Liver (tissue), 9 donors: ENCODE results near the gene KANK2. TPM values are rescaled to one million over a fixed set of nuclear protein-coding genes. Genes with fewer than 3 reads are reported as not detected.

ENCODE experiments used
- DNase-seq: peaks from one replicate; pipeline ENCODE4 v3.0.0-alpha.2; 2017; ENCODE audit warnings: low spot score
- H3K27ac ChIP-seq, 2 donors: one replicate each; pipeline ENCODE4 v1.7.0; 2013; ENCODE audit warnings: inconsistent platforms in 2 of 2, low read length in 2 of 2, control low read depth in 1 of 2, low read depth in 1 of 2, mild to moderate bottlenecking in 1 of 2
- H3K27me3 ChIP-seq, 4 donors: one replicate each; pipeline versions ENCODE4 v1.6.1 to v1.7.0; 2013; ENCODE audit warnings: low read length in 3 of 4, inconsistent platforms in 1 of 4, mild to moderate bottlenecking in 1 of 4, moderate library complexity in 1 of 4; ENCODE audit not compliant: control insufficient read depth in 4 of 4, insufficient read depth in 4 of 4
- H3K36me3 ChIP-seq, 4 donors: one replicate each; pipeline versions ENCODE4 v1.6.1 to v1.7.0; 2013; ENCODE audit warnings: low read length in 3 of 4, mild to moderate bottlenecking in 3 of 4, low read depth in 1 of 4, moderate library complexity in 1 of 4; ENCODE audit not compliant: control insufficient read depth in 4 of 4, insufficient read depth in 3 of 4
- H3K4me1 ChIP-seq, 4 donors: one replicate each; pipeline versions ENCODE4 v1.6.1 to v1.7.0; 2013; ENCODE audit warnings: low read length in 3 of 4, mild to moderate bottlenecking in 3 of 4, moderate library complexity in 1 of 4; ENCODE audit not compliant: control insufficient read depth in 4 of 4, insufficient read depth in 4 of 4
- H3K4me3 ChIP-seq, 3 donors: one replicate each; pipeline versions ENCODE4 v1.6.1 to v1.7.0; 2013; ENCODE audit warnings: low read length in 3 of 3, control low read depth in 1 of 3, low read depth in 1 of 3, mild to moderate bottlenecking in 1 of 3
- H3K9ac ChIP-seq, 2 donors: one replicate each; pipeline ENCODE4 v1.7.0; 2013; ENCODE audit warnings: low read length in 2 of 2, mild to moderate bottlenecking in 2 of 2, moderate library complexity in 2 of 2, control low read depth in 1 of 2, low read depth in 1 of 2
- H3K9me3 ChIP-seq, 4 donors: one replicate each; pipeline versions ENCODE4 v1.6.1 to v1.7.0; 2013; ENCODE audit warnings: low read length in 3 of 4; ENCODE audit not compliant: control insufficient read depth in 4 of 4
- EGR1 ChIP-seq, 2 donors: IDR thresholded peaks; 2 replicates each; pipeline ENCODE4 v1.6.1; 2016 to 2018; ENCODE audit warnings: antibody characterized with exemption in 2 of 2, low read depth in 2 of 2
- FOXA1 ChIP-seq: IDR thresholded peaks from 2 replicates; pipeline ENCODE4 v1.6.1; 2016; ENCODE audit warnings: antibody characterized with exemption
- FOXA2 ChIP-seq: IDR thresholded peaks from 2 replicates; pipeline ENCODE4 v1.6.1; 2016; ENCODE audit warnings: antibody characterized with exemption
- GABPA ChIP-seq, 2 donors: IDR thresholded peaks in 1 of 2; conservative IDR thresholded peaks in 1 of 2; 2 replicates each; pipeline ENCODE4 v1.6.1; 2016; ENCODE audit warnings: antibody characterized with exemption in 2 of 2, mild to moderate bottlenecking in 1 of 2, moderate library complexity in 1 of 2
- HNF4A ChIP-seq, 2 donors: conservative IDR thresholded peaks; 2 replicates each; pipeline ENCODE4 v1.6.1; 2016; ENCODE audit warnings: antibody characterized with exemption in 2 of 2, mild to moderate bottlenecking in 2 of 2
- HNF4G ChIP-seq: IDR thresholded peaks from 2 replicates; pipeline ENCODE4 v1.6.1; 2016; ENCODE audit warnings: antibody characterized with exemption
- JUND ChIP-seq, 2 donors: IDR thresholded peaks; 2 replicates each; pipeline ENCODE4 v1.6.1; 2016; ENCODE audit warnings: antibody characterized with exemption in 2 of 2
- NR2F2 ChIP-seq: IDR thresholded peaks from 2 replicates; pipeline ENCODE4 v1.6.1; 2016; ENCODE audit warnings: antibody characterized with exemption
- RAD21 ChIP-seq, 2 donors: IDR thresholded peaks; 2 replicates each; pipeline ENCODE4 v1.6.1; 2016; ENCODE audit warnings: antibody characterized with exemption in 2 of 2, mild to moderate bottlenecking in 2 of 2
- RXRA ChIP-seq, 2 donors: IDR thresholded peaks; 2 replicates each; pipeline ENCODE4 v1.6.1; 2017 to 2018; ENCODE audit warnings: antibody characterized with exemption in 2 of 2, mild to moderate bottlenecking in 1 of 2
- SP1 ChIP-seq: IDR thresholded peaks from 2 replicates; pipeline ENCODE4 v1.6.1; 2018; ENCODE audit warnings: antibody characterized with exemption, mild to moderate bottlenecking
- TAF1 ChIP-seq: conservative IDR thresholded peaks from 2 replicates; pipeline ENCODE4 v1.6.1; 2016; ENCODE audit warnings: antibody characterized with exemption, mild to moderate bottlenecking
- YY1 ChIP-seq: IDR thresholded peaks from 2 replicates; pipeline ENCODE4 v1.6.1; 2016; ENCODE audit warnings: antibody characterized with exemption, mild to moderate bottlenecking
- WGBS: extraction: QIAGEN DNeasy Blood & Tissue Kit; methylation state at CpG from one replicate; pipeline ENCODE4 v1.1.7; 2013; 5-methylcytosine and 5-hydroxymethylcytosine counted together
- polyA plus RNA-seq, 2 donors: library from polyadenylated mRNA; stranded (reverse) in 1 of 2; unstranded in 1 of 2; fragments of 200-250 nt in 1 of 2; fragments of >200 nt in 1 of 2; fragmentation: Nextera tagmentation in 1 of 2; extraction: Ambion mirVana in 1 of 2; gene quantifications; one replicate each; pipeline versions ENCODE4 v1.2.1 to v1.2.3, GENCODE V29; 2013 to 2015
- total RNA-seq, 2 donors: library from RNA; depleted of rRNA; stranded (reverse); fragments of >200 nt; gene quantifications; one replicate each; pipeline ENCODE4 v1.2.3, GENCODE V29; 2014
- TF ChIP-seq, protein P1 (sequence below): IDR thresholded peaks from 2 replicates; pipeline ENCODE4 v1.6.1; 2016; ENCODE audit warnings: antibody characterized with exemption
- TF ChIP-seq, protein P2 (sequence below): fragments of 150-350 bp; IDR thresholded peaks from 2 replicates; pipeline ENCODE4 v1.5.1; 2017; ENCODE audit warnings: improper control_type of control experiment, low read depth, low read length; ENCODE audit not compliant: missing input control
- TF ChIP-seq, protein P3 (sequence below): IDR thresholded peaks from 2 replicates; pipeline ENCODE4 v1.6.1; 2016; ENCODE audit warnings: antibody characterized with exemption
- TF ChIP-seq, protein P4 (sequence below): IDR thresholded peaks from 2 replicates; pipeline ENCODE4 v1.6.1; 2016; ENCODE audit warnings: antibody characterized with exemption
- TF ChIP-seq, protein P5 (sequence below): IDR thresholded peaks from 2 replicates; pipeline ENCODE4 v1.6.1; 2016; ENCODE audit warnings: antibody characterized with exemption, mild to moderate bottlenecking
- donor health status: healthy.
- donor health status: healthy.
- donor health status: healthy.
- donor health status: healthy.
- donor health status: healthy.

Gene KANK2
- total and polyA plus RNA-seq, 4 donors = 15.0 to 67.8 (median 40.6) TPM

DNA sequence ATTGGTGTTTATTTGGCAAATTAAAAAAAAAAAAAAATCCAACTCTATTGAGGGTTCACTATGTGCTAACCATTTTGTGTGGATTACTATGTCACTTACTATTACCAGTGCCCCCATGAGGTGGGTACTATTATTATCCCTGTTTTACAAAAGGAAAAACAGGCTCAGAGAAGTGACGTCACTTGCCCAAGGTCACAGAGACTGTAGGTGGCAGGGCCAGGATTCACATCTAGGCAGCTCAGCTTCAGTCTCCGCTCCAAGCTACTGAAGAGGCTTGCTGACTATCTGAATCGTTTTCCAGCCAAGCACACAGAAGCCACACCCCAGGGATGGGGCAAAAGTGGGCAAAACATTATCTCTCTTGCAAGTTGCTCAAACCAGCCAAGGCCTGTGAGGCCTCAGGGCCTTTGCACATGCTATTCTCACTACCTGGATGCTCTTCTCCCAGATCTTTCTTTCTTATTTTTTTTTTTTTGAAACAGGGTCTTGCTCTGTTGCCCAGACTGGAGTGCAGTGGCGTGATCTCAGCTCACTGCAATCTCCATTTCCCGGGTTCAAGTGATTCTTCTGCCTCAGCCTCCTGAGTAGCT is 37.2 kb upstream of the KANK2 start:
- H3K4me3 ChIP-seq = no peak overlapping the region
- no peak for DNase-seq
- TF ChIP-seq TAF1 (no peak), HNF4G (no peak), HNF4A (conservative IDR thresholded peaks at IDR 0.05) (peak in 1 of 2 donors; percentile 5), RAD21 (IDR thresholded peaks at IDR 0.05) (peak; percentile 2 to 11), RXRA (IDR thresholded peaks at IDR 0.05) (peak in 1 of 2 donors; percentile 15), NR2F2 (no peak), FOXA2 (no peak), EGR1 (IDR thresholded peaks at IDR 0.05; ENCODE audit: low read depth in 2 of 2) (no peak), JUND (IDR thresholded peaks at IDR 0.05) (peak in 1 of 2 donors; percentile 47), YY1 (no peak)
- TF ChIP-seq, protein P1, sequence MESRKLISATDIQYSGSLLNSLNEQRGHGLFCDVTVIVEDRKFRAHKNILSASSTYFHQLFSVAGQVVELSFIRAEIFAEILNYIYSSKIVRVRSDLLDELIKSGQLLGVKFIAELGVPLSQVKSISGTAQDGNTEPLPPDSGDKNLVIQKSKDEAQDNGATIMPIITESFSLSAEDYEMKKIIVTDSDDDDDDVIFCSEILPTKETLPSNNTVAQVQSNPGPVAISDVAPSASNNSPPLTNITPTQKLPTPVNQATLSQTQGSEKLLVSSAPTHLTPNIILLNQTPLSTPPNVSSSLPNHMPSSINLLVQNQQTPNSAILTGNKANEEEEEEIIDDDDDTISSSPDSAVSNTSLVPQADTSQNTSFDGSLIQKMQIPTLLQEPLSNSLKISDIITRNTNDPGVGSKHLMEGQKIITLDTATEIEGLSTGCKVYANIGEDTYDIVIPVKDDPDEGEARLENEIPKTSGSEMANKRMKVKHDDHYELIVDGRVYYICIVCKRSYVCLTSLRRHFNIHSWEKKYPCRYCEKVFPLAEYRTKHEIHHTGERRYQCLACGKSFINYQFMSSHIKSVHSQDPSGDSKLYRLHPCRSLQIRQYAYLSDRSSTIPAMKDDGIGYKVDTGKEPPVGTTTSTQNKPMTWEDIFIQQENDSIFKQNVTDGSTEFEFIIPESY = no peak
- TF ChIP-seq, protein P2, sequence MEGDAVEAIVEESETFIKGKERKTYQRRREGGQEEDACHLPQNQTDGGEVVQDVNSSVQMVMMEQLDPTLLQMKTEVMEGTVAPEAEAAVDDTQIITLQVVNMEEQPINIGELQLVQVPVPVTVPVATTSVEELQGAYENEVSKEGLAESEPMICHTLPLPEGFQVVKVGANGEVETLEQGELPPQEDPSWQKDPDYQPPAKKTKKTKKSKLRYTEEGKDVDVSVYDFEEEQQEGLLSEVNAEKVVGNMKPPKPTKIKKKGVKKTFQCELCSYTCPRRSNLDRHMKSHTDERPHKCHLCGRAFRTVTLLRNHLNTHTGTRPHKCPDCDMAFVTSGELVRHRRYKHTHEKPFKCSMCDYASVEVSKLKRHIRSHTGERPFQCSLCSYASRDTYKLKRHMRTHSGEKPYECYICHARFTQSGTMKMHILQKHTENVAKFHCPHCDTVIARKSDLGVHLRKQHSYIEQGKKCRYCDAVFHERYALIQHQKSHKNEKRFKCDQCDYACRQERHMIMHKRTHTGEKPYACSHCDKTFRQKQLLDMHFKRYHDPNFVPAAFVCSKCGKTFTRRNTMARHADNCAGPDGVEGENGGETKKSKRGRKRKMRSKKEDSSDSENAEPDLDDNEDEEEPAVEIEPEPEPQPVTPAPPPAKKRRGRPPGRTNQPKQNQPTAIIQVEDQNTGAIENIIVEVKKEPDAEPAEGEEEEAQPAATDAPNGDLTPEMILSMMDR = no peak
- H3K36me3 ChIP-seq = peaks cover 0 to 18% (median 3%) of the 10 kb centered on the region in 4 donors
- no peaks in the 10 kb centered on the region for H3K27me3 ChIP-seq
- H3K4me1 ChIP-seq = peaks cover 8 to 37% (median 32%) of the 10 kb centered on the region in 4 donors
- no peak overlapping the region for H3K9ac ChIP-seq
- H3K9me3 ChIP-seq = no peaks in the 10 kb centered on the region
- 67% methylated on average over 5 of the region's 5 CpGs for WGBS
- peak overlapping the region; percentile 90 to 97 for H3K27ac ChIP-seq

DNA sequence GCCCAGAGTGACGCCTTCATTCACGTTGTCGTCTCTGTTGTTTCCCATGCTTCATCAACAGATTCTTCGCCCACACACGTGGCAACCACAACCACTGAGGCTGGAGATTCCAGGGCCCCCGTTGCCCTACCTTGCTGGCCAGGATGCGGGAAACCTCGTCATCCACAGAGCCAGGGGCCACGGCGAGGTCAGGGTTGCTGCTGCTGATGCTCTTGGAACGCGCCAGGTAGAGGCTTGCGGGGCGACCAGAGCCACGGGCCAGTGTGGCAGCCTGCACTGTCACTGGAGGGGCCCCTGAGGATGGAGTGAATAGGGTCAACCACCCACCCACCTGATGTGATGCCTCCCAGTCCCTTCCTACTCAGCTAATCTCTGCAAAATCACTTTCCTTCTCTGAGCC is 35.7 kb upstream of the KANK2 start:
- no peak overlapping the region for H3K4me3 ChIP-seq
- no peak overlapping the region for H3K27ac ChIP-seq
- no peaks in the 10 kb centered on the region for H3K27me3 ChIP-seq
- H3K9me3 ChIP-seq = no peaks in the 10 kb centered on the region
- DNase-seq = no peak
- peaks cover 3 to 25% (median 22%) of the 10 kb centered on the region in 4 donors for H3K4me1 ChIP-seq
- no peak for TF ChIP-seq HNF4A (conservative IDR thresholded peaks at IDR 0.05)
- TF ChIP-seq YY1 = no peak
- no peak for TF ChIP-seq TAF1
- TF ChIP-seq FOXA1 = no peak
- TF ChIP-seq EGR1 (IDR thresholded peaks at IDR 0.05; ENCODE audit: low read depth in 2 of 2) = no peak
- TF ChIP-seq, protein P1 = no peak
- TF ChIP-seq FOXA2 = no peak
- TF ChIP-seq SP1 = no peak
- TF ChIP-seq, protein P2 = no peak
- TF ChIP-seq NR2F2 = no peak
- TF ChIP-seq, protein P3, sequence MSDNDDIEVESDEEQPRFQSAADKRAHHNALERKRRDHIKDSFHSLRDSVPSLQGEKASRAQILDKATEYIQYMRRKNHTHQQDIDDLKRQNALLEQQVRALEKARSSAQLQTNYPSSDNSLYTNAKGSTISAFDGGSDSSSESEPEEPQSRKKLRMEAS = no peak
- TF ChIP-seq HNF4G = no peak
- TF ChIP-seq, protein P4, sequence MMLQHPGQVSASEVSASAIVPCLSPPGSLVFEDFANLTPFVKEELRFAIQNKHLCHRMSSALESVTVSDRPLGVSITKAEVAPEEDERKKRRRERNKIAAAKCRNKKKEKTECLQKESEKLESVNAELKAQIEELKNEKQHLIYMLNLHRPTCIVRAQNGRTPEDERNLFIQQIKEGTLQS = no peak
- no peak for TF ChIP-seq JUND (IDR thresholded peaks at IDR 0.05)
- TF ChIP-seq, protein P5, sequence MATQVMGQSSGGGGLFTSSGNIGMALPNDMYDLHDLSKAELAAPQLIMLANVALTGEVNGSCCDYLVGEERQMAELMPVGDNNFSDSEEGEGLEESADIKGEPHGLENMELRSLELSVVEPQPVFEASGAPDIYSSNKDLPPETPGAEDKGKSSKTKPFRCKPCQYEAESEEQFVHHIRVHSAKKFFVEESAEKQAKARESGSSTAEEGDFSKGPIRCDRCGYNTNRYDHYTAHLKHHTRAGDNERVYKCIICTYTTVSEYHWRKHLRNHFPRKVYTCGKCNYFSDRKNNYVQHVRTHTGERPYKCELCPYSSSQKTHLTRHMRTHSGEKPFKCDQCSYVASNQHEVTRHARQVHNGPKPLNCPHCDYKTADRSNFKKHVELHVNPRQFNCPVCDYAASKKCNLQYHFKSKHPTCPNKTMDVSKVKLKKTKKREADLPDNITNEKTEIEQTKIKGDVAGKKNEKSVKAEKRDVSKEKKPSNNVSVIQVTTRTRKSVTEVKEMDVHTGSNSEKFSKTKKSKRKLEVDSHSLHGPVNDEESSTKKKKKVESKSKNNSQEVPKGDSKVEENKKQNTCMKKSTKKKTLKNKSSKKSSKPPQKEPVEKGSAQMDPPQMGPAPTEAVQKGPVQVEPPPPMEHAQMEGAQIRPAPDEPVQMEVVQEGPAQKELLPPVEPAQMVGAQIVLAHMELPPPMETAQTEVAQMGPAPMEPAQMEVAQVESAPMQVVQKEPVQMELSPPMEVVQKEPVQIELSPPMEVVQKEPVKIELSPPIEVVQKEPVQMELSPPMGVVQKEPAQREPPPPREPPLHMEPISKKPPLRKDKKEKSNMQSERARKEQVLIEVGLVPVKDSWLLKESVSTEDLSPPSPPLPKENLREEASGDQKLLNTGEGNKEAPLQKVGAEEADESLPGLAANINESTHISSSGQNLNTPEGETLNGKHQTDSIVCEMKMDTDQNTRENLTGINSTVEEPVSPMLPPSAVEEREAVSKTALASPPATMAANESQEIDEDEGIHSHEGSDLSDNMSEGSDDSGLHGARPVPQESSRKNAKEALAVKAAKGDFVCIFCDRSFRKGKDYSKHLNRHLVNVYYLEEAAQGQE = no peak
- TF ChIP-seq GABPA (IDR thresholded peaks at IDR 0.05 in 1 of 2, conservative IDR thresholded peaks at IDR 0.05 in 1 of 2) = no peak
- no peak for TF ChIP-seq RAD21 (IDR thresholded peaks at IDR 0.05)
- no peak overlapping the region for H3K9ac ChIP-seq
- WGBS = 91% methylated on average over 15 of the region's 15 CpGs
- H3K36me3 ChIP-seq = peaks cover 0 to 18% (median 3%) of the 10 kb centered on the region in 4 donors
